ENCODE measurements around the gene TRAPPC10.

- TF ChIP-seq CTCF (IDR thresholded peaks at IDR 0.05) (no peak), POLR2A (IDR thresholded peaks at IDR 0.05) (no peak)
Measured at GRCh38 chr21:44066116-44066515, 54.0 kb downstream of the TRAPPC10 start.

Data from uterus (tissue), 2 donors.